T-cell (primary cell): Measurements from ENCODE around the gene TMEM179. TPM values are rescaled to one million over a fixed set of nuclear protein-coding genes. Genes with fewer than 3 reads are reported as not detected.

Experiments
- ATAC-seq, 4 experiments: fragments of 200-7000 bp in 3 of 4; fragments of 150-1000 bp in 1 of 4; cut with Tn5 transposase; replicated peaks in 1 of 4; 1 replicate in 3 of 4; 2 replicates in 1 of 4; pipeline ENCODE4 v1.10.0; 2021; ENCODE audit warnings: moderate library complexity in 3 of 4, mild to moderate bottlenecking in 2 of 4, moderate number of reproducible peaks in 1 of 4
- CTCF ChIA-PET, 2 donors: fragments of 300-600 bp; sonication (Branson Sonifier 250); formaldehyde crosslinking; loops; one replicate each; lab custom pipeline; 2022; ENCODE audit warnings: antibody characterized with exemption in 2 of 2; lab: Charles Lee
- POLR2A ChIA-PET, 2 donors: fragments of 300-600 bp; sonication (Branson Sonifier 250); formaldehyde crosslinking; loops; one replicate each; lab custom pipeline; 2022; ENCODE audit warnings: antibody characterized with exemption in 2 of 2; lab: Charles Lee
- DNase-seq, 35 experiments: peaks; one replicate each; pipeline versions ENCODE4 v3.0.0 to v3.0.0-alpha.2; 2013 to 2023
- H3K27ac ChIP-seq: one replicate; pipeline ENCODE4 v1.5.1; 2013; ENCODE audit warnings: low read length
- H3K27me3 ChIP-seq, 2 experiments: replicated peaks in 1 of 2; 1 replicate in 1 of 2; 2 replicates in 1 of 2; pipeline versions ENCODE4 v1.6.1 to v1.7.0; 2013; ENCODE audit warnings: low read length in 1 of 2, mixed read lengths in 1 of 2; ENCODE audit not compliant: control insufficient read depth in 2 of 2, insufficient read depth in 2 of 2; ENCODE audit errors: extremely low read depth in 1 of 2
- H3K36me3 ChIP-seq, 2 donors: 1 replicate in 1 of 2; 2 replicates in 1 of 2; pipeline versions ENCODE4 v1.6.1 to v1.7.0; 2013; ENCODE audit warnings: low read length in 1 of 2; ENCODE audit not compliant: control insufficient read depth in 2 of 2, insufficient read depth in 1 of 2; ENCODE audit errors: extremely low read depth in 1 of 2
- H3K4me1 ChIP-seq, 2 experiments: 1 replicate in 1 of 2; 2 replicates in 1 of 2; pipeline versions ENCODE4 v1.6.1 to v1.7.0; 2013; ENCODE audit warnings: low read length in 2 of 2, mixed read lengths in 1 of 2; ENCODE audit not compliant: insufficient read depth in 2 of 2, control insufficient read depth in 1 of 2; ENCODE audit errors: extremely low read depth in 1 of 2
- H3K4me3 ChIP-seq, 2 donors: 1 replicate in 1 of 2; 2 replicates in 1 of 2; pipeline versions ENCODE4 v1.5.1 to v1.7.0; 2013; ENCODE audit warnings: mild to moderate bottlenecking in 2 of 2, low read length in 1 of 2, moderate library complexity in 1 of 2; ENCODE audit not compliant: control insufficient read depth in 1 of 2; ENCODE audit errors: extremely low read depth in 1 of 2
- H3K9me3 ChIP-seq: 2 replicates; pipeline ENCODE4 v1.7.0; 2013
- H3K27ac Mint-ChIP-seq, 2 donors: one replicate each; pipeline ENCODE4 v1.8.0; 2020 to 2021; ENCODE audit warnings: mild to moderate bottlenecking in 2 of 2, mixed read lengths in 2 of 2
- H3K27me3 Mint-ChIP-seq, 2 donors: one replicate each; pipeline ENCODE4 v1.8.0; 2021 to 2022; ENCODE audit warnings: mixed read lengths in 2 of 2
- H3K36me3 Mint-ChIP-seq: one replicate; pipeline ENCODE4 v1.8.0; 2021; ENCODE audit warnings: mixed read lengths
- H3K4me1 Mint-ChIP-seq, 3 donors: one replicate each; pipeline ENCODE4 v1.8.0; 2020 to 2022; ENCODE audit warnings: mixed read lengths in 3 of 3, mild to moderate bottlenecking in 1 of 3
- H3K4me3 Mint-ChIP-seq, 3 donors: one replicate each; pipeline ENCODE4 v1.8.0; 2020 to 2022; ENCODE audit warnings: mild to moderate bottlenecking in 3 of 3, mixed read lengths in 3 of 3, moderate library complexity in 3 of 3
- H3K9me3 Mint-ChIP-seq, 3 donors: one replicate each; pipeline ENCODE4 v1.8.0; 2020 to 2022; ENCODE audit warnings: mixed read lengths in 3 of 3
- WGBS: methylation state at CpG from one replicate; pipeline ENCODE4 v1.1.5; 2013; ENCODE audit warnings: missing lambda C conversion rate; ENCODE audit not compliant: insufficient coverage; 5-methylcytosine and 5-hydroxymethylcytosine counted together
- total RNA-seq, 35 experiments: library from RNA in 6 of 35; stranded (reverse) in 6 of 35; fragments of 120-200 nt in 1 of 35; gene quantifications; one replicate each; pipeline versions ENCODE4 v1.2.1 to v1.2.4 and lab custom pipeline; 2013 to 2026

The TMEM179 gene
- total RNA-seq, 5 donors from 2014 or later (not counting 1 experiment from before 2014, with no cell fraction given) = not detected

- ChIA-PET CTCF (no interaction called here), POLR2A (no interaction called here)
- Histone ChIP-seq H3K9me3 (no peaks in the 10 kb centered on the region), H3K4me1 (no peaks in the 10 kb centered on the region), H3K36me3 (no peaks in the 10 kb centered on the region), H3K27ac (no peak overlapping the region), H3K27me3 (peaks cover 0 to 45% of the 10 kb centered on the region in 2 experiments), H3K4me3 (no peak overlapping the region)
- no peak overlapping the region for H3K27ac Mint-ChIP-seq
- WGBS = 82% methylated on average over 20 of the region's 26 CpGs
- no peaks in the 10 kb centered on the region for H3K9me3 Mint-ChIP-seq
- no peak for ATAC-seq
- H3K4me1 Mint-ChIP-seq = no peaks in the 10 kb centered on the region
- peaks cover 3 to 26% of the 10 kb centered on the region in 2 donors for H3K27me3 Mint-ChIP-seq
- no peaks in the 10 kb centered on the region for H3K36me3 Mint-ChIP-seq
- DNase-seq = peak in 1 of 35 experiments; percentile 1
- no peak overlapping the region for H3K4me3 Mint-ChIP-seq
Measured at GRCh38 chr14:104554608-104555429, 49.8 kb downstream of the TMEM179 start.

GRCh38 chr14:104554088-104554607 lies 50.4 kb downstream of the TMEM179 start:
- no peak overlapping the region for H3K4me3 ChIP-seq
- H3K27ac Mint-ChIP-seq = no peak overlapping the region
- H3K9me3 Mint-ChIP-seq = no peaks in the 10 kb centered on the region
- no peaks in the 10 kb centered on the region for H3K4me1 Mint-ChIP-seq
- 82% methylated on average over 11 of the region's 12 CpGs for WGBS
- ChIA-PET CTCF (no interaction called here), POLR2A (no interaction called here)
- H3K36me3 Mint-ChIP-seq = no peaks in the 10 kb centered on the region
- H3K4me1 ChIP-seq = no peaks in the 10 kb centered on the region
- H3K9me3 ChIP-seq = no peaks in the 10 kb centered on the region
- no peak overlapping the region for H3K27ac ChIP-seq
- peaks cover 3 to 30% of the 10 kb centered on the region in 2 donors for H3K27me3 Mint-ChIP-seq
- peaks cover 0 to 49% of the 10 kb centered on the region in 2 experiments for H3K27me3 ChIP-seq
- ATAC-seq (no peak), DNase-seq (no peak)
- H3K36me3 ChIP-seq = no peaks in the 10 kb centered on the region
- H3K4me3 Mint-ChIP-seq = no peak overlapping the region

GRCh38 chr14:104553166-104554087 lies 51.1 kb downstream of the TMEM179 start:
- DNase-seq (peak in 1 of 35 experiments; percentile 1), ATAC-seq (no peak)
- Mint-ChIP-seq H3K27ac (no peak overlapping the region), H3K36me3 (no peaks in the 10 kb centered on the region), H3K9me3 (no peaks in the 10 kb centered on the region), H3K27me3 (peaks cover 3 to 30% of the 10 kb centered on the region in 2 donors), H3K4me3 (no peak overlapping the region), H3K4me1 (no peaks in the 10 kb centered on the region)
- H3K4me3 ChIP-seq = no peak overlapping the region
- CTCF ChIA-PET = no interaction called here
- WGBS = 83% methylated on average over 20 of the region's 30 CpGs
- no peaks in the 10 kb centered on the region for H3K9me3 ChIP-seq
- POLR2A ChIA-PET = no interaction called here
- H3K27me3 ChIP-seq = peaks cover 0 to 51% of the 10 kb centered on the region in 2 experiments
- no peak overlapping the region for H3K27ac ChIP-seq
- no peaks in the 10 kb centered on the region for H3K4me1 ChIP-seq
- no peaks in the 10 kb centered on the region for H3K36me3 ChIP-seq

GRCh38 chr14:104552738-104553125 lies 51.8 kb downstream of the TMEM179 start:
- H3K27me3 Mint-ChIP-seq = peaks cover 5 to 35% of the 10 kb centered on the region in 2 donors
- Histone ChIP-seq H3K9me3 (no peaks in the 10 kb centered on the region), H3K27ac (no peak overlapping the region), H3K36me3 (no peaks in the 10 kb centered on the region), H3K4me1 (no peaks in the 10 kb centered on the region), H3K27me3 (peaks cover 0 to 56% of the 10 kb centered on the region in 2 experiments), H3K4me3 (no peak overlapping the region)
- no peak overlapping the region for H3K27ac Mint-ChIP-seq
- H3K9me3 Mint-ChIP-seq = no peaks in the 10 kb centered on the region
- no peaks in the 10 kb centered on the region for H3K4me1 Mint-ChIP-seq
- no peaks in the 10 kb centered on the region for H3K36me3 Mint-ChIP-seq
- DNase-seq (no peak), ATAC-seq (no peak)
- no peak overlapping the region for H3K4me3 Mint-ChIP-seq
- WGBS = 69% methylated on average over 6 of the region's 9 CpGs
- CTCF ChIA-PET = no interaction called here
- POLR2A ChIA-PET = no interaction called here

- H3K9me3 Mint-ChIP-seq = no peaks in the 10 kb centered on the region
- peaks cover 7 to 40% of the 10 kb centered on the region in 2 donors for H3K27me3 Mint-ChIP-seq
- H3K4me1 ChIP-seq = no peaks in the 10 kb centered on the region
- no peaks in the 10 kb centered on the region for H3K9me3 ChIP-seq
- H3K4me3 ChIP-seq = no peak overlapping the region
- peaks cover 0 to 56% of the 10 kb centered on the region in 2 experiments for H3K27me3 ChIP-seq
- DNase-seq (peak in 1 of 35 experiments; percentile 2), ATAC-seq (no peak)
- no peak overlapping the region for H3K27ac Mint-ChIP-seq
- no peak overlapping the region for H3K4me3 Mint-ChIP-seq
- no peak overlapping the region for H3K27ac ChIP-seq
- H3K4me1 Mint-ChIP-seq = no peaks in the 10 kb centered on the region
- 73% methylated on average over 28 of the region's 33 CpGs for WGBS
- H3K36me3 Mint-ChIP-seq = no peaks in the 10 kb centered on the region
- ChIA-PET POLR2A (no interaction called here), CTCF (no interaction called here)
- no peaks in the 10 kb centered on the region for H3K36me3 ChIP-seq
Measured at GRCh38 chr14:104551851-104552737, 52.5 kb downstream of the TMEM179 start.
